ENCODE data around the gene KANSL1.

DNA sequence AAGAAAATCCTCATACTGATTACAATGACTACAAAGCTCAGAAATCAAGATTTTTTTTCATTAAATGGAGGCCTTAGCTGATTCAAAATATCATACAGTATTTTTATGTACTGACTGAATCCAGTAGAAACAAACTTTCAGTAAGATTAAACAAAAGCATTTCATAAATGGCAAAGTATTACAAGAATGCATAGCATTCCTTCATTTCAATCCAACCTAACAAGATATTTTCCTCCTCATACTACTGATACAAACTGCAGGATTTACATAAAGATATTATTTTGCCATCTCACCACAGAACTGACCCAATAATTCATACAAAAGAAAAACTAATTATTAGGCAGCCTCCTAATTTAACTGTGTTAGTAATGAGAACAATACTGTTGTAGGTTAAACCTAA is 6.2 kb upstream of the KANSL1 start:
- TF ChIP-seq EZH2 (IDR thresholded peaks at IDR 0.05; ENCODE audit: low read length, missing control alignments) (no peak), CTCF (conservative IDR thresholded peaks at IDR 0.05 in 1 of 2, IDR thresholded peaks at IDR 0.05 in 1 of 2; ENCODE audit: low read depth in 1 of 2, low read length in 2 of 2) (no peak)

Measured in fibroblast of lung (primary cell).